Globus pallidus (tissue), 1 donor: Measurements from ENCODE around the gene S100A7A.
"Not testable (repeated sequence)": the region's sequence is repeated elsewhere in the genome, so short reads cannot be mapped to it uniquely, and the experiment has no call there.

Source experiments
- DNase-seq: peaks from one replicate; pipeline ENCODE4 v3.0.0-alpha.2; 2015; ENCODE audit warnings: low spot score

Gene S100A7A

GRCh38 chr1:153426809-153427208 lies 10.5 kb downstream of the S100A7A start:
- DNase-seq = no peak

GRCh38 chr1:153428073-153428638 lies 11.8 kb downstream of the S100A7A start:
- no peak for DNase-seq

- no peak for DNase-seq
Observed at GRCh38 chr1:153428791-153429190, 12.5 kb downstream of the S100A7A start.

- no peak for DNase-seq
Observed at GRCh38 chr1:153429266-153430165, 13.2 kb downstream of the S100A7A start.

- DNase-seq = no peak
Observed at GRCh38 chr1:153430166-153430553, 13.8 kb downstream of the S100A7A start.

- no peak for DNase-seq
Observed at GRCh38 chr1:153430561-153430960, 14.2 kb downstream of the S100A7A start.

GRCh38 chr1:153431002-153431401 lies 14.7 kb downstream of the S100A7A start:
- no peak for DNase-seq

GRCh38 chr1:153431427-153431826 lies 15.1 kb downstream of the S100A7A start:
- DNase-seq = no peak

- no peak for DNase-seq
Observed at GRCh38 chr1:153431928-153432327, 15.6 kb downstream of the S100A7A start.

- DNase-seq = no peak
Observed at GRCh38 chr1:153432874-153433681, 16.8 kb downstream of the S100A7A start.

GRCh38 chr1:153434746-153435455 lies 18.6 kb downstream of the S100A7A start:
- no peak for DNase-seq

GRCh38 chr1:153437236-153437635 lies 20.9 kb downstream of the S100A7A start:
- no peak for DNase-seq

- no peak for DNase-seq
Observed at GRCh38 chr1:153438599-153438998, 22.3 kb downstream of the S100A7A start.

- no peak for DNase-seq
Observed at GRCh38 chr1:153439273-153439672, 23.0 kb downstream of the S100A7A start.

- no peak for DNase-seq
Observed at GRCh38 chr1:153441238-153441755, 25.0 kb downstream of the S100A7A start.

GRCh38 chr1:153443486-153443885 lies 27.2 kb downstream of the S100A7A start:
- DNase-seq = no peak

- DNase-seq = no peak
Observed at GRCh38 chr1:153444078-153444477, 27.8 kb downstream of the S100A7A start.

GRCh38 chr1:153447498-153448170 lies 31.3 kb downstream of the S100A7A start:
- DNase-seq = no peak

GRCh38 chr1:153448851-153449250 lies 32.5 kb downstream of the S100A7A start:
- not testable (repeated sequence) for DNase-seq

GRCh38 chr1:153456396-153456795 lies 40.1 kb downstream of the S100A7A start:
- DNase-seq = no peak

- DNase-seq = no peak
Observed at GRCh38 chr1:153459655-153460054, 43.3 kb downstream of the S100A7A start.
